Trophoblast cell (in vitro differentiated cells and primary cell): ENCODE data around the gene KBTBD13.

ENCODE experiments used
- DNase-seq, 2 donors: peaks; one replicate each; pipeline ENCODE4 v3.0.0-alpha.2; 2016
- H2AFZ ChIP-seq: 2 replicates; pipeline ENCODE4 v1.6.1; 2013; ENCODE audit warnings: low read length, moderate library complexity, mild to moderate bottlenecking; ENCODE audit not compliant: insufficient read depth, poor library complexity
- H2AK5ac ChIP-seq: 2 replicates; pipeline ENCODE4 v1.6.1; 2013; ENCODE audit warnings: mild to moderate bottlenecking, low read length
- H2BK120ac ChIP-seq: 2 replicates; pipeline ENCODE4 v1.6.1; 2013; ENCODE audit warnings: low read length, mild to moderate bottlenecking, moderate library complexity; ENCODE audit not compliant: insufficient read depth, poor library complexity
- H2BK12ac ChIP-seq: 2 replicates; pipeline ENCODE4 v1.6.1; 2013; ENCODE audit warnings: mild to moderate bottlenecking, low read length, moderate library complexity
- H2BK5ac ChIP-seq: 2 replicates; pipeline ENCODE4 v1.6.1; 2013; ENCODE audit warnings: low read length, low read depth, moderate library complexity, mild to moderate bottlenecking; ENCODE audit not compliant: poor library complexity
- H3K14ac ChIP-seq: 2 replicates; pipeline ENCODE4 v1.6.1; 2013; ENCODE audit warnings: mild to moderate bottlenecking, low read length
- H3K18ac ChIP-seq: 2 replicates; pipeline ENCODE4 v1.6.1; 2013; ENCODE audit warnings: mild to moderate bottlenecking, low read length
- H3K23ac ChIP-seq: 2 replicates; pipeline ENCODE4 v1.6.1; 2013; ENCODE audit warnings: low read length
- H3K27ac ChIP-seq: 2 replicates; pipeline ENCODE4 v1.5.1; 2013; ENCODE audit warnings: low read depth, mild to moderate bottlenecking, inconsistent platforms, low read length, moderate library complexity
- H3K27me3 ChIP-seq: 2 replicates; pipeline ENCODE4 v1.6.1; 2013; ENCODE audit warnings: inconsistent platforms, mild to moderate bottlenecking, low read length, moderate library complexity; ENCODE audit not compliant: insufficient read depth
- H3K36me3 ChIP-seq, 2 experiments: 1 replicate in 1 of 2; 2 replicates in 1 of 2; pipeline ENCODE4 v1.6.1; 2013; ENCODE audit warnings: low read length in 2 of 2, mild to moderate bottlenecking in 2 of 2, moderate library complexity in 1 of 2; ENCODE audit not compliant: insufficient read depth in 2 of 2, control insufficient read depth in 1 of 2
- H3K4ac ChIP-seq: 2 replicates; pipeline ENCODE4 v1.6.1; 2013; ENCODE audit warnings: low read depth, mild to moderate bottlenecking, low read length, moderate library complexity
- H3K4me1 ChIP-seq, 2 experiments: 1 replicate in 1 of 2; 2 replicates in 1 of 2; pipeline ENCODE4 v1.6.1; 2013; ENCODE audit warnings: low read length in 2 of 2, mild to moderate bottlenecking in 2 of 2, moderate library complexity in 1 of 2; ENCODE audit not compliant: insufficient read depth in 2 of 2, control insufficient read depth in 1 of 2
- H3K4me2 ChIP-seq: 2 replicates; pipeline ENCODE4 v1.6.1; 2013; ENCODE audit warnings: inconsistent platforms, mild to moderate bottlenecking, low read length, moderate library complexity
- H3K4me3 ChIP-seq: 2 replicates; pipeline ENCODE4 v1.5.1; 2013; ENCODE audit warnings: mild to moderate bottlenecking, low read depth, low read length, inconsistent platforms
- H3K79me1 ChIP-seq: one replicate; pipeline ENCODE4 v1.6.1; 2013; ENCODE audit warnings: low read length
- H3K79me2 ChIP-seq: 2 replicates; pipeline ENCODE4 v1.6.1; 2013; ENCODE audit warnings: low read length, mild to moderate bottlenecking; ENCODE audit not compliant: control insufficient read depth, insufficient read depth, poor library complexity
- H3K9ac ChIP-seq: 2 replicates; pipeline ENCODE4 v1.6.1; 2013; ENCODE audit warnings: mild to moderate bottlenecking, low read length
- H3K9me3 ChIP-seq: 2 replicates; pipeline ENCODE4 v1.6.1; 2013; ENCODE audit warnings: low read depth, mild to moderate bottlenecking, control low read depth, inconsistent platforms, low read length; ENCODE audit not compliant: insufficient read depth
- H4K12ac ChIP-seq: 2 replicates; pipeline ENCODE4 v1.6.1; 2013; ENCODE audit warnings: low read depth, mild to moderate bottlenecking, low read length, moderate library complexity
- H4K8ac ChIP-seq: 2 replicates; pipeline ENCODE4 v1.6.1; 2013; ENCODE audit warnings: low read depth, mild to moderate bottlenecking, low read length, moderate library complexity
- H4K91ac ChIP-seq: one replicate; pipeline ENCODE4 v1.6.1; 2013; ENCODE audit warnings: low read depth, mild to moderate bottlenecking, low read length, moderate library complexity
- WGBS: extraction: QIAGEN DNeasy Blood & Tissue Kit; methylation state at CpG from one replicate; pipeline ENCODE4 v1.1.7; 2013; ENCODE audit warnings: missing lambda C conversion rate; ENCODE audit not compliant: insufficient read length, insufficient coverage; ENCODE audit errors: extremely low coverage; 5-methylcytosine and 5-hydroxymethylcytosine counted together

Gene KBTBD13

GRCh38 chr15:65081270-65081669 lies 4.7 kb downstream of the KBTBD13 start:
- H3K4me3 ChIP-seq = no peak overlapping the region
- no peak overlapping the region for H4K91ac ChIP-seq
- no peaks in the 10 kb centered on the region for H3K79me1 ChIP-seq
- H2AFZ ChIP-seq = no peak overlapping the region
- H3K14ac ChIP-seq = no peak overlapping the region
- no peaks in the 10 kb centered on the region for H3K36me3 ChIP-seq
- H2AK5ac ChIP-seq = no peak overlapping the region
- no peak overlapping the region for H3K4ac ChIP-seq
- no peak overlapping the region for H2BK12ac ChIP-seq
- no peak overlapping the region for H3K4me2 ChIP-seq
- H3K27ac ChIP-seq = no peak overlapping the region
- H4K8ac ChIP-seq = no peak overlapping the region
- no peak overlapping the region for H3K23ac ChIP-seq
- H3K18ac ChIP-seq = no peak overlapping the region
- H2BK5ac ChIP-seq = no peak overlapping the region
- no peaks in the 10 kb centered on the region for H3K79me2 ChIP-seq
- no peak overlapping the region for H2BK120ac ChIP-seq
- no peaks in the 10 kb centered on the region for H3K27me3 ChIP-seq
- H3K4me1 ChIP-seq = peaks cover 2 to 7% of the 10 kb centered on the region in 2 experiments
- WGBS = no CpG with 5 or more reads among the region's 6 CpGs
- H4K12ac ChIP-seq = no peak overlapping the region
- DNase-seq = no peak
- H3K9ac ChIP-seq = no peak overlapping the region
- peaks cover 9% of the 10 kb centered on the region for H3K9me3 ChIP-seq

GRCh38 chr15:65081758-65082157 lies 5.2 kb downstream of the KBTBD13 start:
- no peak overlapping the region for H2AFZ ChIP-seq
- no peak overlapping the region for H2BK120ac ChIP-seq
- no peaks in the 10 kb centered on the region for H3K79me1 ChIP-seq
- H4K8ac ChIP-seq = no peak overlapping the region
- no peaks in the 10 kb centered on the region for H3K79me2 ChIP-seq
- no peak overlapping the region for H2AK5ac ChIP-seq
- no peak for DNase-seq
- no peak overlapping the region for H3K27ac ChIP-seq
- H2BK5ac ChIP-seq = no peak overlapping the region
- H2BK12ac ChIP-seq = no peak overlapping the region
- peaks cover 9% of the 10 kb centered on the region for H3K9me3 ChIP-seq
- H3K4me2 ChIP-seq = no peak overlapping the region
- H3K18ac ChIP-seq = no peak overlapping the region
- no peak overlapping the region for H4K12ac ChIP-seq
- no peak overlapping the region for H3K4me3 ChIP-seq
- H3K9ac ChIP-seq = peak overlapping the region; percentile 63
- H3K27me3 ChIP-seq = no peaks in the 10 kb centered on the region
- no CpG with 5 or more reads among the region's 5 CpGs for WGBS
- no peak overlapping the region for H3K14ac ChIP-seq
- no peak overlapping the region for H3K4ac ChIP-seq
- no peaks in the 10 kb centered on the region for H3K36me3 ChIP-seq
- H3K23ac ChIP-seq = peak overlapping the region; percentile 14
- no peak overlapping the region for H4K91ac ChIP-seq
- peaks cover 2 to 7% of the 10 kb centered on the region in 2 experiments for H3K4me1 ChIP-seq

DNA sequence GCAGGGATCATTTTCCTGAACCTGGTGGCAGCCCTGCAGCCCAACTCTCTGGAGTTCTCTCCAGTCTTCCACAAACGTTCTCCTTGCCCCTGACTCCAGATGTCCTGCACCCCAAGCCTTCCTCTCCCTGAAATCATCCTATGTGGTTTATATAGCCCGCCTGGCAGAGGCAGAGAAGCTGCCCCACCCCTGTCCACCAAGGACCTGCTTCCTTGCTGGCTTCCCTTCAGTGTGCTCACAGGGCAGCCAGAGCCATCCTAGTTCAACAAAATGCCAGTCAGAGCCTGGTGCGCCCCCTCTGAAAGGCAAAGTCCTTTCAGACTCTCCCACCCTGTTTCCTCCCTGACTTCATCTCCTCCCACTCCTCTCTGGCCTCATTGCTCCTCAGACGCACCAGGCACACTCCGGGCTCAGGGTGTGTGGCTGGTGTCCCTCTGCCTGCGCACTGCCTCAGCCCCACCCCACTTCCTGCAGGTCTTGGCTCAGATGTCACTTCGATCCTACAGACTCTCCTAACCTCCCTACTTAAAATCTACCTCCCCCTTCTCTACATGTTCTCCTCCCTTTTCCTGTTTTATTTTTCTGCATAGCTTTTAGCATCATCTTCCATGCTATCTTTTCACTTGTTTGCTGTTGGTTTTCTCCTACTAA lies 5.9 kb downstream of the KBTBD13 start:
- no peaks in the 10 kb centered on the region for H3K36me3 ChIP-seq
- no peak overlapping the region for H2BK12ac ChIP-seq
- H3K4me2 ChIP-seq = no peak overlapping the region
- no peak overlapping the region for H2AFZ ChIP-seq
- H3K9me3 ChIP-seq = peaks cover 5% of the 10 kb centered on the region
- no peak overlapping the region for H3K9ac ChIP-seq
- H3K14ac ChIP-seq = no peak overlapping the region
- H3K79me2 ChIP-seq = no peaks in the 10 kb centered on the region
- no peak overlapping the region for H4K8ac ChIP-seq
- WGBS = no CpG with 5 or more reads among the region's 7 CpGs
- no peak overlapping the region for H3K27ac ChIP-seq
- H3K4ac ChIP-seq = no peak overlapping the region
- no peak overlapping the region for H2BK5ac ChIP-seq
- no peak overlapping the region for H2AK5ac ChIP-seq
- no peaks in the 10 kb centered on the region for H3K27me3 ChIP-seq
- peaks cover 2 to 7% of the 10 kb centered on the region in 2 experiments for H3K4me1 ChIP-seq
- H4K12ac ChIP-seq = no peak overlapping the region
- DNase-seq = no peak
- no peak overlapping the region for H3K23ac ChIP-seq
- no peak overlapping the region for H3K18ac ChIP-seq
- no peaks in the 10 kb centered on the region for H3K79me1 ChIP-seq
- no peak overlapping the region for H4K91ac ChIP-seq
- H3K4me3 ChIP-seq = no peak overlapping the region
- H2BK120ac ChIP-seq = no peak overlapping the region

DNA sequence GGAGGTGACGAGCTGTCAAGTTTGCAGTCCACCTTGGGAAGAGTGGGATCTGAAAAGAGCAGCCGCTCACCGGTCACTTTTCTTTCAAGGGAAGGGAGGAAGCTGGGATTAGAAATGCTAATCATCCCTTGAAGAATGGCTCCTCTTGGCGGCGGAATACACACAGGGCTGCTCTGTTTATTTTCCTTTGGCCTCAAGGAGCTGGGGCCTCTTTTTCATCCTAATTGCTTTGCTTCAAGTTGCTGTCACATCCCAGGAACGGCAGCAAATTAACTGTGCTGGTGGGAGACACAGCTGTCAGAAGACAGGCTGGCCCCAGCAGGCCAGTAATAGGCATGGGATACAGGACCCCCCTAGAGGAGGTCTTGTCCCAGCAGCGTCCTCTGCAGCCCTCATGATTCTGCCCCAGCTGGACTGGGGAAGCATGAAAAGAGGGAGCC lies 6.7 kb downstream of the KBTBD13 start:
- Histone ChIP-seq H3K79me2 (no peaks in the 10 kb centered on the region), H3K14ac (no peak overlapping the region), H3K4ac (no peak overlapping the region), H3K4me2 (no peak overlapping the region), H3K27me3 (no peaks in the 10 kb centered on the region), H3K18ac (no peak overlapping the region), H3K9ac (no peak overlapping the region), H3K4me1 (peaks cover 2 to 5% of the 10 kb centered on the region in 2 experiments), H3K4me3 (no peak overlapping the region), H4K12ac (no peak overlapping the region), H2AFZ (no peak overlapping the region), H2BK5ac (no peak overlapping the region), H3K79me1 (no peaks in the 10 kb centered on the region), H4K91ac (no peak overlapping the region), H3K9me3 (peaks cover 2% of the 10 kb centered on the region), H3K23ac (no peak overlapping the region), H2AK5ac (no peak overlapping the region), H3K36me3 (no peaks in the 10 kb centered on the region), H2BK120ac (no peak overlapping the region), H3K27ac (no peak overlapping the region), H4K8ac (no peak overlapping the region), H2BK12ac (no peak overlapping the region)
- WGBS = no CpG with 5 or more reads among the region's 7 CpGs
- DNase-seq = no peak
